GM19452 (cell line): ENCODE data around the gene EEF1A1.
"Not testable (repeated sequence)": the region's sequence is repeated elsewhere in the genome, so short reads cannot be mapped to it uniquely, and the experiment has no call there.

Experiments used
- ATAC-seq: cut with Tn5 transposase; IDR thresholded peaks from one replicate; pipeline ENCODE4 v1.9.1; 2021; ENCODE audit not compliant: unreplicated experiment

Gene EEF1A1

DNA sequence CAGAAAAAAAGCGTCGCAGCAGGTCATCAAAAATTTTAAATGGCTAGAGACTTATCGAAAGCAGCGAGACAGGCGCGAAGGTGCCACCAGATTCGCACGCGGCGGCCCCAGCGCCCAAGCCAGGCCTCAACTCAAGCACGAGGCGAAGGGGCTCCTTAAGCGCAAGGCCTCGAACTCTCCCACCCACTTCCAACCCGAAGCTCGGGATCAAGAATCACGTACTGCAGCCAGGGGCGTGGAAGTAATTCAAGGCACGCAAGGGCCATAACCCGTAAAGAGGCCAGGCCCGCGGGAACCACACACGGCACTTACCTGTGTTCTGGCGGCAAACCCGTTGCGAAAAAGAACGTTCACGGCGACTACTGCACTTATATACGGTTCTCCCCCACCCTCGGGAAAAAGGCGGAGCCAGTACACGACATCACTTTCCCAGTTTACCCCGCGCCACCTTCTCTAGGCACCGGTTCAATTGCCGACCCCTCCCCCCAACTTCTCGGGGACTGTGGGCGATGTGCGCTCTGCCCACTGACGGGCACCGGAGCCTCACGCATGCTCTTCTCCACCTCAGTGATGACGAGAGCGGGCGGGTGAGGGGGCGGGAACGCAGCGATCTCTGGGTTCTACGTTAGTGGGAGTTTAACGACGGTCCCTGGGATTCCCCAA, at the start of gene EEF1A1:
TSS of gene EEF1A1 (minus strand) at position 345 of the 663 bp plus-strand sequence. CDS start 1,006 bp downstream, outside the sequence.
- peak; percentile 60 for ATAC-seq

DNA sequence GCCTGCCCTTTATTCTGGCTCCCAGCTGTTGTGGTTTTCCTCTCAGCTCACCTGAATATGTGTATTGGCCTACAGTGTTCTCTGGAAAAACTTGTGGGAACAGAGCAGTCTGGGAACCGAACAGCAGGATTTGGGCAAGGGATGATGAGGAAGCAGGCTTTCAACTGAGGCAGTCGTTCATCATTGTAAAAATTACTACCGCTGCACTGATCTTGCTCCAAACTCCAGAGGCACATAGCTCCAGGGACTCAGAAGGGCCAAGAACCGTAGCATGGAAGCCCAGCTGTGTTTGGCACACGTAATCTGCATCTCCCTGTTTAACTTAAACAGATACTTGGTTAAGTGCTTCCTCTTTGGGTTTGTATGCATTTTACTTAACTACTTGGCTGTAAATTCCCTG, 48.3 kb upstream of the EEF1A1 start:
- no peak for ATAC-seq

DNA sequence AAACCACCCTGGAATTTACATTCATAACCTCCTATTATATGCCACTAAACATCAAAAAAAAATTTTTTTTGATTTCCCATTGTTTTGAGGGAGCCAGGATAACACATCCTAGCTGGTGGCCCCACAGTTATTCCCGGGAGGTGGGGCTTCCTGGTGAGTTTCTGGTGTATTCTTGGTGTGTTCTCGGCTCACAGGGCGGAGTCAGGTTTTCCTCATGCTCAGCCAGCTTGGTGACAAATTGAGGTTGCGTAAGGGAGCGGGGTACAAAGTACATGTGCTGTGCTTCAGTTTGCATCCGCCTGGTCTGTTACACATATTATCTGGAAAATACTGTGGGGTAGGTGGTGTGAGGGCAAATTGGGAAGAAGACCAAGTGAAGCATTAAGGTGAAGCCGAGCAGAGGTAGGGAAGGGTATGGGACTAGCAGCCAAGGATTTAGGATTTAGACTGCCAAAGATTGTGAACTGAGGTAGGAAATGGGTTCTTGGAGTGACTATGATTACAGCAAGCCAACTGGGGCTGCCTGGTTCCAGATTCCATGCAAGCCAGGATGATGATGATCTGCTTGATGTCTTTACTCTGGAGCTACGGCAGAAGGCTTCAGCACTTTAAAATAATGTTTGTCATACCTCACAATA, 46.2 kb upstream of the EEF1A1 start:
- no peak for ATAC-seq

DNA sequence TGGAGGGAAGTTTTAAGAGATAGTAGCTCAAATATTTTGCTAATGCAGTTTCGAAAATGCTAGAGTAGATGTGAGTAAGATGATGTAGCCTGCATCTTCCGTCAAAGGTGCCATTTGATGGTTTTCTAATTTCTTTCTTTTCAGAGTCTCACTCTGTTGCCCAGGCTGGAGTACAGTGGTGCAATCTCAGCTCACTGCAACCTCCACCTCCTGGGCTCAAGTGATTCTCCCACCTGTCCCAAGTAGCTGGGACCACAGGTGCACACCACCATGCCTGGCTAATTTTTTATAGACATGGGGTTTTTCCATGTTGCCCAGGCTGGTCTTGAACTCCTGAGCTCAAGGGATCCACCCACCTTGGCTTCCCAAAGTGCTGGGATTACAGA, 45.6 kb upstream of the EEF1A1 start:
- ATAC-seq = not testable (repeated sequence)

DNA sequence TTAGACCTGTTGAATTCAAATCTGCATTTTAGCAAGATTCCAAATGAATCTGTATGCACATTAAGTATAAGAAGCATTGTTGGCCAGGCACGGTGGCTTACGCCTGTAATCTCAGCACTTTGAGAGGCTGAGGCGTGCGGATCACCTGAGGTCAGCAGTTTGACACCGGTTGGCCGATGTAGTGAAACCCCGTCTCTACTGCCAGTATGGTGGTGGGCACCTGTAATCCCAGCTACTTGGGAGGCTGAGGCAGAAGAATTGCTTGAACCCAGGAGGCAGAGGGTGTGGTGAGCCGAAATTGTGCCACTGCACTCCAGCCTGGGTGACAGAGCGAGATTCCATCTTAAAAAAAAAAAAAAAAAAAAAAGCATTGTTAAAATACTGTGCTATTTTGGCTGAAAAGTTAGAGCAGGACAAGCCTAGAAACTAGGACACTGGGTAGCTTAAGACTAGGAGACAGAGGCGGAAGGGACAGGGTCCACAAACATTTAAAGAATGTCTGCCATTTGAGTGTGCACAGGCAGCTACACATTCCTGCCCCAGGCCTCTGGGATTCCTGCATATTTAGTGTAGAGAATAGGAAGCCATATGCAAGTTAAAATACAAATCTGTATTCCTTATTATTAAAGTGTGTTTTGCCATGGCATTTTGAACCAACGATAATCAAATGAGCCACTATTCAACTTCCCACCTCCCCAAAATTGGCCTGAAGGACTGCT, 45.1 kb upstream of the EEF1A1 start:
- ATAC-seq = no peak

DNA sequence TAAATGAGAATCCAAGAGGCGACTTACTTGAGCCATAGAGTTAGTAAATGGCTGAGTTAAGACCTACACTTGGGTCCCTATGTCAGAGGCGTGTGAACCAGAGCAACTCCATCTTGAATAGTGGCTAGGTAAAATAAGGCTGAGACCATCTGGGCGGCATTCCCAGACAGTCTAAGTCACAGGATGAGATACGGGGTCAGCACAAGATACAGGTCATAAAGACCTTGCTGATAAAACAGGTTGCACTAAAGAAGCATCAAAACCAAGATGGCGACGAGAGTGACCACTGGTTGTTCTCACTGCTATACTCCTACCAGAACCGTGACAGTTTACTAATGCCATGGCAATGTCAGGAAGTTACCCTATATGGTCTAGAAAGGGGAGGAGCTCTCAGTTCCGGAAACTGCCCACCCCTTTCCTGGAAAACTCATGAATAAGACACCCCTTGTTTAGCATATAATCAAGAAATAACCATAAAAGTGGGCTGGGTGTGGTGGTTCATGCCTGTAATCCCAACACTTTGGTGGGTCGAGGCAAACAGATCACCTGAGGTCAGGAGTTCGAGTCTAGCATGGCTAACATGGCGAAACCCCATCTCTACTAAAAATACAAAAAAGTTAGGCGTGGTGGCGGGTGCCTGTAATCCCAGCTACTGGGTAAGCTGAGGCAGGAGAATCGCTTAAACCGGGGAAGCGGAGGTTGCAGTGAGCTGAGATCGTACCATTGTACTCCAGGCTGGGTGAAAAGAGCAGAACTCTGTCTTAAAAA, 43.9 kb upstream of the EEF1A1 start:
- ATAC-seq = no peak

DNA sequence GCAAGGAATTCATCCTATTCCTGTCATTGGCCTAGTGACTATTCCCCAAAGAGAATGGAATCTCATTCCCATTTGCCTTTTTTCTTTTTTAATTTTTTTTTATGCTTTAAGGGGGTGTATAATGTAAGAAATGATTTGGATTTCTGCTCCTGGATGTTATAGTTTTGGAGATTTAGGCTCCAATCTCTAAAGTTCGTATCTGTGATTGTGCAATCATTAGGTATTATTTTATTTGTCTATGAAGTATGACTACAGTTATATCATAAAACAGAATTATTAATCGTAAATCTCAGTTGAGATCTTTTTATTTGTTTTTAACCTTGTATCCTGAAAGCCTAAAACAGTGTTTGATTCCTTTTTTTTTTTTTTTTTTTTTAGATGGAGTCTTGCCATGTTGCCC, 41.7 kb upstream of the EEF1A1 start:
- ATAC-seq = no peak

DNA sequence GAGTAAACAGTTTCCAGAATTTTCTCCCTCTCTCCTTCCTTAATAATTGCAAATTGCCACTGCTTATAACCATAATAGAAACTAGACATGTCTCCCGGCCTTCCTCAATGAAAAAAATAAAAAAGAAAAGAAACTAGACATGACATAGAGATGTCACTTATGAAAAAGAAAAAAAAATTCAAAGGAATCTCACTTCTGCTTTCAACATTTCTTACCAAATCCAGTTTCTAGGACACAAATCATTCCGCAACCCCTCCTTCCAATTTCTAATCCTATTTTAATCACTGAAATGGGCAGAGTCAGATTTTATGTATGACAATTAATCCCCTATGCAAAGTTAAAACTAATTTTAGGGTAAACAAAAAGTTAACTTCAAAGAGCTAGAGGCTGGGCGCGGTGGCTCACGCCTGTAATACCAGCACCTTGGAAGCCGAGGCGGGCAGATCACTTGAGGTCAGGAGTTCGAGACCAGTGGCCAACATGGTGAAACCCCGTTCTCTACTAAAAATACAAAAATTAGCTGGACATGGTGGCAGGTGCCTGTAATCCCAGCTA, 40.1 kb upstream of the EEF1A1 start:
- peak; percentile 48 for ATAC-seq

DNA sequence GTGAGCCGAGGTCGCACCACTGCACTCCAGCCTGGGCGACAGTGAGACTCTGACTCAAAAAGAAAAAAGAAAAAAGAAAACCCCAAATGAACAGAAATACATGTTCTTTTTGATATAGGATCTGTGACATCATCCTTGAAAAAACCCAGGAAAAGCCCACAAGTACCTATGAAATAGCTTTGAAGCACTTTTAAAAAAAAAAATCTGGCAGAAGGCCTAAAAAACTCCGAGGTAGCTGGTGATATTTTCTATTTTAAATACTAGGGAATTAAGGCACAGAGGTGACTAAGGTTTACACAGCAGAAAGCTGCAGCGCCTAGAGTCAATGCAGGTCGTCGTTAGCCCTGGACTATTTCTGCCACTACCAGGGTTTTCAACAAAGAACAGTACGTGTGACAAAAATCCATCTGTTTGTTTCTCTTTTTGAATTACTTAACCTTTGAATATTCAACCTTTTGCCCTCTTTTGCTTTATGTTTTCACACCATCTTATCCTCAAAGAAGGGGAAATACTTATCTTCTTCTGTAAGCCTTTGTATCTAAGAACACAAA, 39.4 kb upstream of the EEF1A1 start:
- no peak for ATAC-seq

DNA sequence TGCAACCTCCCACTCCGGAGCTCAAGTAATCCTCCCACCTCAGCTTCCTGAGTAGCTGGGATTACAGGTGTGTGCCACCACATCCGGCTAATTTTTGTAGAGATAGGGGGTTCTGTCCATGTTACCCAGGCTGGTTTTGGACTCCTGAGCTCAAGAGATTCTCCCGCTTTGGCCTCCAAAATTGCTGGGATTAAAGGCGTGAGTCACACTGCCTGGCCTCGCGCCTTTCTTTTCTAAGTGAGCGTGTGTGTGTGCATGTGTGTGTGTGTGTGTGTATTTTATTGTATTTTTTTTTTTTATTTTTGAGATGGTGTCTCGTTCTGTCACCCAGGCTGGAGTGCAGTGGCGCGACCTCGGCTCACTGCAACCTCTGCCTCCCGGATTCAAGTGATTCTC, 38.6 kb upstream of the EEF1A1 start:
- not testable (repeated sequence) for ATAC-seq

DNA sequence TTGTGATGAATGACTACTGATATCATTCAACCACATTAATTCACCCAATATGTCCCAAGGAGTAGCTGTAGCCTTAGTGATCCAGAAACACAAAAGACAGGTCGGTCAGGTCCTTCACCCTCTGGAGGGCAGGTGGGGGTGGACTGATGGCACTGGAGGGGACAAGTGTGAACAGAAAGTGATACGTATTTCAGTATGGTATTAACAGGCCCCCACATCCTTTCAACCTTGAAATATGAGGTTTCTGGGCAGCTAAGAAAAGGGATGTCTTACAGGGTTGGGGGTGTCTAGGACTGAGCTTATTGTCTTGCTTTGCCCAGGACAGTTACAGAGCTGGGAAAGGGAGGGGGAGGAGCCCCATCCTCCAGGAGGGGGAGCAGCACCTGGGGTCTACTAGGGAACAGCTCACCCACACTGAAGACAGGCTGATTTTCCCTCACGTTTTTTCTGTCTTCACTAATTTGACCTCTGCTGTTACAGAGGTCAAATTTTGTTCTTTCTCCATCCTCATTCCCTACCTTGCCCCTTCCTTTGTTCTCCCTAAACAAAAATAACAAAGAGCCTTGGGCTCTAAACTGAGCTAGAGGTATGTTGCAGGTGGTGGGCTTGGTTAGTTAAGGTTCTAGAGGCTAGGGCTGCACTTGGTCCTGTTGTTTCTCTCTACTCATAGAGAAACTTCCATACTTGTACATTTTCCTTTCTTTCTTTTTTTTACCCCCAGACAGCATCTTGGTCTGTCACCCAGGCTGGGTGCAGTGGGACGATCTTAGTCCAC, 38.0 kb upstream of the EEF1A1 start:
- ATAC-seq = peak; percentile 57

DNA sequence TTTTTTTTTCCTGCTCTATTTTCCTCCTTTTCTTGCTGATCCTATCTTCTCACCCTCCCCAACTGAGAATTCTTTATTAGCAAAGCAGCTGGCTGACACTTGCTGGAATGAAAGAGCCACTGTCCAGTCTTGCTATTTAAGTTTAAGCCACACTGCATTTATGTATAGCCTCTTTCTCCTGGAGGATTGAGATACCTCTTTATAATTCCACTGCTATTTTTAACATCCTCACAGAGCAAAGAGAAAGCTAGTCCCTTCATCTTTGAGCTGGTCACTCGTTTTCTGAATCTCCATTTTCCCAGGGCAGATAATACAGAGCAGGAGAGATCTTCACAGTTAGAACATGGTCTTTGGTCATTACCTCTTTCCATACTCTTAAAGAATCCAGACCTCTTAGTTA, 36.0 kb upstream of the EEF1A1 start:
- no peak for ATAC-seq

DNA sequence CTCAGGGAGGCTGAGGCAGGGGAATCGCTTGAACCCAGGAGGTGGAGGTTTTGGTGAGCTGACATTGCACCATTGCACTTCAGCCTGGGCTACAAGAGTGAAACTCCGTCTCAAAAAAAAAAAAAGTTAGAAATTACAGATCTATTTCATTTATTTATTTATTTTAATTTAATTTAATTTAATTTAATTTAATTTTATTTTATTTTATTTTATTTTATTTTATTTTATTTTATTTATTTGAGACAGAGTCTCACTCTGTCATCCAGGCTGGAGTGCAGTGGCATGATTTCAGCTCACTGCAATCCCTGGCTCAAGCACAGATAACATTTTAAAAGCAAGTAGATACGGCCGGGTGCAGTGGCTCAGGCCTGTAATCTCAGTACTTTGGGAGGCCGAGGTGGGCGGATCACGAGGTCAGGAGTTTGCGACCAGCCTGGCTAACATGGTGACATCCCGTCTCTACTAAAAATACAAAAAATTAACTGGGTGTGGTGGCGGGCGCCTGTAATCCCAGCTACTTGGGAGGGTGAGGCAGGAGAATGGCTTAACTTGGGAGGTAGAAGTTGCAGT, 34.6 kb upstream of the EEF1A1 start:
- ATAC-seq = not testable (repeated sequence)

DNA sequence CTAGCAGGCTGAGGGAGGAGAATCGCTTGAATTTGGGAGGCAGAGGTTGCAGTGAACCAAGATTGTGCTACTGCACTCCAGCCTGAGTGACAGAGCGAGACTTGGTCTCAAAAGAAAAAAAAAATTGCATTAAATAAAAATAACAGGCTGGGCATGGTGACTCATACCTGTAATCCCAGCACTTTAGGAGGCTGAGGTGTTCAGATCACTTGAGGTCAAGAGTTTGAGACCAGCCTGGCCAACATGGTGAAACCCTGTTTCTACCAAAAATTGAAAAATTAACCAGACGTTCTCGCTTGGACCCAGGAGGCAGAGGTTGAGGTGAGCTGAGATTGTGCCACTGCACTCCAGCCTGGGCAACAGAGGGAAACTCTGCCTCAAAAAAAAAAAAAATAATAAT, 30.3 kb upstream of the EEF1A1 start:
- ATAC-seq = not testable (repeated sequence)

DNA sequence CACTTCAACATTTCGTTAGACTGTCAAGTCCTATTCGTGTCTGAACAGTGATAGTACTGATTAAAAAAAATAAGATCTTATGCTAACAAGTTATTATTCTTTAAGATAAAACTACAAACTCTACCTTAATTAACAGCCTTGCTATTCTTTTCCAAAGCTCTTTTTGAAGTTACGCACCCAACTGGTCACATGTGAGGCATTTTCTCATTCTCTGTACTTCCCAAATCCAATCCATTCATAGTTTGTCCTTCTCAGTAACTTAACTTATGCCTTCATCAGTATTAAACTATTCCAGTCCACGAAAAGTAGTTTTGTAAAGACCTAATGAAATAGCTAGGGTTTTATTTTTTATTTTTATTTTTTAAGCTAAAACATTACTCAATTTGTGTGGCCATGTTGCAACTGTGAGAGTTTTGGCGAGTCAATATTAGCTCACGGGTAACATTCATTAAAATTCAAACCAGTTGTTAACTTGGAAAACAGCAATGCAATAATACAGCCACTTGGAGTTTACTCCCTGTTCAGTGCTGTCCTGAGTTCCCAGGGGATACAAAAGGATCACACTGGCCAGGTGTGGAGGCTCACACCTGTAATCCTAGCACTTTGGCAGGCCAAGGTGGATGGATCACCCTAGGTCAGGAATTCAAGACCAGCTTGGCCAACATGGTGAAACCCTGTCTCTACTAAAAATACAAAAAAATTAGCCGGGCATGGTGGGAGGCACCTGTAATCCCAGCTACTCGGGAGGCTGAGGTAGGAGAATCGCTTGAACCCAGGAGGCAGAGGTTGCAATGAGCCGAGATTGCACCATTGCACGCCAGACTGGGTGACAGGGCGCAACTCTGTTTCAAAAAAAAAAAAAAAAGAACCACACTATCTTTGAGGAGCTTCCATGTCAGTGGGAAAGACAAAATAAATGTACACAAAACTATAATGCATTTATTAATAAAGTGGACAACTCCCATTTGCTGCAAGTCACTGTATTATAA, 27.9 kb upstream of the EEF1A1 start:
- ATAC-seq = no peak

DNA sequence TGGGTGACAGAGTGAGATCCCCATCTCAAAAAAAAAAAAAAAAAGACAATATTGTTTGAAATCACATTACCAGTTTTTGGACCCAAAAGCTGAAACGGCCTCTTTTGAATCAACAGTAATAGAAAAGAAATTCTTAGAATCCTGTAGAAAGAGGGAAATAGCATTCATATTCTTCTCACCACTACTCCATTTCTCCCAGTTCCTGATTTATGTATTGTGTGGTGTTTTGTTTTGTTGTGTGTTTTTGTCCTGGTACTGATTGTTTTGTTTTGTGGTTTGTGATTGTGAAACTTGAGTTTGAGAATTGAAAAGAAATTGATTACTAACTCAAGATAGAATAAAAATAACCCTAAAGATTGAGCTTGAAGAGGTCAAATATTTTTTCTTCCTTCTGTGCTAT, 26.2 kb upstream of the EEF1A1 start:
- ATAC-seq = no peak

DNA sequence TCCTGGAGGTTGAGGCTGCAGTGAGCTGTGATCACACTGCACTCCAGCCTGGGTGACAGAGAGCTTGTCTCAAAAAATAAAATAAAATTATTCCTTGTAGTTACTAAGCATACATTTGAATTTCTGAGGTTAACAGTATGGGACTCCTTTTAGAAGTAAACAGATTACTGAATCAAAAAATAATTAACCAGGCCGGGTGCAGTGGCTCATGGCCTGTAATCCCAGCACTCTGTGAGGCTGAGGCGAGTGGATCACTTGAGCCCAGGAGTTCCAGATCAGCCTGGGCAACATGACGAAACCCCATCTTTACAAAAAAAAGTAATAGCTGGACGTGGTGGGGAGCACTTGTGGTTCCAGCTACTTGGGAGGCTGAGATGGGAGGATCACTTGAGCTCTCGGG, 22.1 kb upstream of the EEF1A1 start:
- ATAC-seq = no peak

DNA sequence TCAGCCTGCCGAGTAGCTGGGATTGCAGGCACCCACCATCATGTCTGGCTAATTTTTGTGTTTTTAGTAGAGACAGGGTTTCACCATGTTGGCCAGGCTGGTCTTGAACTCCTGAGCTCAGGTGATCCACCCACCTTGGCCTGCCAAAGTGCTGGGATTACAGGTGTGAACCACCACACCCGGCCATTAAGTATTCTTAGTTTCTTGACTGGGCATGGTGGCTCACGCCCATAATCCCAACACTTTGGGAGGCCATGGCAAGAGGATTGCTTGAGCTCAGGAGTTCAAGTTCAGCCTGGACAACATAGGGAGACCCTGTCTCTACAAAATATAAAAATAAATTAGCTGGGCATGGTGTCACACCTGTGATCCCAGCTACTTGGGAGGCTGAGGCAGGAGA, 21.6 kb upstream of the EEF1A1 start:
- not testable (repeated sequence) for ATAC-seq
